Measurements from ENCODE around the gene SORCS2. TPM values are rescaled to one million over a fixed set of nuclear protein-coding genes. Genes with fewer than 3 reads are reported as not detected.

The SORCS2 gene
- total RNA-seq, 2 donors from 2014 or later, result 0.05 to 0.07 TPM

- Mint-ChIP-seq H3K27ac (no peak overlapping the region), H3K4me1 (ENCODE audit: low read depth) (no peaks in the 10 kb centered on the region), H3K27me3 (ENCODE audit: low read depth) (peaks cover 6% of the 10 kb centered on the region), H3K9me3 (peaks cover 0 to 4% of the 10 kb centered on the region in 2 donors), H3K4me3 (no peak overlapping the region), H3K36me3 (ENCODE audit: insufficient read depth in 2 of 2) (no peaks in the 10 kb centered on the region)
- DNase-seq (no peak), ATAC-seq (replicated peaks in 1 of 2) (no peak)
These were observed 229.2 kb downstream of the SORCS2 start for GRCh38 chr4:7421356-7422150.

- no peaks in the 10 kb centered on the region for H3K27me3 Mint-ChIP-seq (ENCODE audit: low read depth)
- DNase-seq (no peak), ATAC-seq (replicated peaks in 1 of 2) (no peak)
- H3K9me3 Mint-ChIP-seq, result no peaks in the 10 kb centered on the region
- H3K4me1 Mint-ChIP-seq (ENCODE audit: low read depth), result no peaks in the 10 kb centered on the region
- no peak overlapping the region for H3K4me3 Mint-ChIP-seq
- H3K36me3 Mint-ChIP-seq (ENCODE audit: insufficient read depth in 2 of 2), result no peaks in the 10 kb centered on the region
- H3K27ac Mint-ChIP-seq, result no peak overlapping the region
These were observed 230.0 kb downstream of the SORCS2 start for GRCh38 chr4:7422151-7422897.

- no peaks in the 10 kb centered on the region for H3K9me3 Mint-ChIP-seq
- H3K4me3 Mint-ChIP-seq, result no peak overlapping the region
- H3K27ac Mint-ChIP-seq, result no peak overlapping the region
- DNase-seq (no peak), ATAC-seq (replicated peaks in 1 of 2) (no peak)
- H3K4me1 Mint-ChIP-seq (ENCODE audit: low read depth), result no peaks in the 10 kb centered on the region
- no peaks in the 10 kb centered on the region for H3K27me3 Mint-ChIP-seq (ENCODE audit: low read depth)
- no peaks in the 10 kb centered on the region for H3K36me3 Mint-ChIP-seq (ENCODE audit: insufficient read depth in 2 of 2)
These were observed 230.5 kb downstream of the SORCS2 start for GRCh38 chr4:7422898-7423180.

- no peak for ATAC-seq (replicated peaks in 1 of 2)
- H3K9me3 Mint-ChIP-seq, result no peaks in the 10 kb centered on the region
- no peaks in the 10 kb centered on the region for H3K4me1 Mint-ChIP-seq (ENCODE audit: low read depth)
- H3K27me3 Mint-ChIP-seq (ENCODE audit: low read depth), result no peaks in the 10 kb centered on the region
- H3K36me3 Mint-ChIP-seq (ENCODE audit: insufficient read depth in 2 of 2), result no peaks in the 10 kb centered on the region
- H3K4me3 Mint-ChIP-seq, result no peak overlapping the region
- no peak overlapping the region for H3K27ac Mint-ChIP-seq
- DNase-seq, result no peak
These were observed 231.1 kb downstream of the SORCS2 start for GRCh38 chr4:7423391-7423790.

- Mint-ChIP-seq H3K27me3 (ENCODE audit: low read depth) (no peaks in the 10 kb centered on the region), H3K4me1 (ENCODE audit: low read depth) (no peaks in the 10 kb centered on the region), H3K4me3 (no peak overlapping the region), H3K27ac (no peak overlapping the region), H3K36me3 (ENCODE audit: insufficient read depth in 2 of 2) (no peaks in the 10 kb centered on the region), H3K9me3 (no peaks in the 10 kb centered on the region)
- no peak for DNase-seq
- no peak for ATAC-seq (replicated peaks in 1 of 2)
These were observed 231.6 kb downstream of the SORCS2 start for GRCh38 chr4:7423801-7424552.

- Mint-ChIP-seq H3K36me3 (ENCODE audit: insufficient read depth in 2 of 2) (no peaks in the 10 kb centered on the region), H3K9me3 (no peaks in the 10 kb centered on the region), H3K4me3 (no peak overlapping the region), H3K4me1 (ENCODE audit: low read depth) (no peaks in the 10 kb centered on the region), H3K27me3 (ENCODE audit: low read depth) (no peaks in the 10 kb centered on the region), H3K27ac (no peak overlapping the region)
- DNase-seq, result no peak
- ATAC-seq (replicated peaks in 1 of 2), result no peak
These were observed 232.3 kb downstream of the SORCS2 start for GRCh38 chr4:7424553-7425111.

GRCh38 chr4:7425124-7425523, 232.8 kb downstream of the SORCS2 start:
- no peaks in the 10 kb centered on the region for H3K9me3 Mint-ChIP-seq
- no peak overlapping the region for H3K27ac Mint-ChIP-seq
- DNase-seq, result no peak

GRCh38 chr4:7425591-7426468, 233.5 kb downstream of the SORCS2 start:
- no peak overlapping the region for H3K4me3 Mint-ChIP-seq

More at GRCh38 chr4:7425124-7425523, 232.8 kb downstream of the SORCS2 start:
- H3K27me3 Mint-ChIP-seq (ENCODE audit: low read depth), result no peaks in the 10 kb centered on the region
- H3K4me3 Mint-ChIP-seq, result no peak overlapping the region
- no peaks in the 10 kb centered on the region for H3K36me3 Mint-ChIP-seq (ENCODE audit: insufficient read depth in 2 of 2)
- no peaks in the 10 kb centered on the region for H3K4me1 Mint-ChIP-seq (ENCODE audit: low read depth)
- no peak for ATAC-seq (replicated peaks in 1 of 2)

GRCh38 chr4:7426525-7427171, 234.3 kb downstream of the SORCS2 start:
- Mint-ChIP-seq H3K36me3 (ENCODE audit: insufficient read depth in 2 of 2) (no peaks in the 10 kb centered on the region), H3K4me1 (ENCODE audit: low read depth) (no peaks in the 10 kb centered on the region), H3K27me3 (ENCODE audit: low read depth) (no peaks in the 10 kb centered on the region), H3K9me3 (no peaks in the 10 kb centered on the region), H3K4me3 (no peak overlapping the region), H3K27ac (no peak overlapping the region)
- ATAC-seq (replicated peaks in 1 of 2) (no peak), DNase-seq (no peak)

More at GRCh38 chr4:7425591-7426468, 233.5 kb downstream of the SORCS2 start:
- ATAC-seq (replicated peaks in 1 of 2), result no peak
- Mint-ChIP-seq H3K27ac (no peak overlapping the region), H3K4me1 (ENCODE audit: low read depth) (no peaks in the 10 kb centered on the region), H3K9me3 (no peaks in the 10 kb centered on the region), H3K36me3 (ENCODE audit: insufficient read depth in 2 of 2) (no peaks in the 10 kb centered on the region), H3K27me3 (ENCODE audit: low read depth) (no peaks in the 10 kb centered on the region)
- no peak for DNase-seq

GRCh38 chr4:7427361-7427760, 235.0 kb downstream of the SORCS2 start:
- Mint-ChIP-seq H3K27me3 (ENCODE audit: low read depth) (no peaks in the 10 kb centered on the region), H3K9me3 (no peaks in the 10 kb centered on the region), H3K27ac (no peak overlapping the region), H3K4me3 (no peak overlapping the region), H3K4me1 (ENCODE audit: low read depth) (no peaks in the 10 kb centered on the region), H3K36me3 (ENCODE audit: insufficient read depth in 2 of 2) (no peaks in the 10 kb centered on the region)
- no peak for ATAC-seq (replicated peaks in 1 of 2)
- no peak for DNase-seq

GRCh38 chr4:7427831-7428260, 235.5 kb downstream of the SORCS2 start:
- Mint-ChIP-seq H3K9me3 (no peaks in the 10 kb centered on the region), H3K4me1 (ENCODE audit: low read depth) (no peaks in the 10 kb centered on the region), H3K27me3 (ENCODE audit: low read depth) (no peaks in the 10 kb centered on the region), H3K4me3 (no peak overlapping the region), H3K36me3 (ENCODE audit: insufficient read depth in 2 of 2) (no peaks in the 10 kb centered on the region), H3K27ac (no peak overlapping the region)
- ATAC-seq (replicated peaks in 1 of 2), result no peak
- DNase-seq, result no peak

Data from activated T-cell treated with anti-CD3 and anti-CD28 coated beads, Interleukin-2, amount 50 U/mL, for 72 hours (primary cell).